HG03571 (cell line): ENCODE measurements around the gene ZNF423.
"Not testable (repeated sequence)": the region's sequence is repeated elsewhere in the genome, so short reads cannot be mapped to it uniquely, and the experiment has no call there.

Experiments
- ATAC-seq: cut with Tn5 transposase; IDR thresholded peaks from one replicate; pipeline ENCODE4 v1.9.1; 2021; ENCODE audit not compliant: unreplicated experiment

The ZNF423 gene

DNA sequence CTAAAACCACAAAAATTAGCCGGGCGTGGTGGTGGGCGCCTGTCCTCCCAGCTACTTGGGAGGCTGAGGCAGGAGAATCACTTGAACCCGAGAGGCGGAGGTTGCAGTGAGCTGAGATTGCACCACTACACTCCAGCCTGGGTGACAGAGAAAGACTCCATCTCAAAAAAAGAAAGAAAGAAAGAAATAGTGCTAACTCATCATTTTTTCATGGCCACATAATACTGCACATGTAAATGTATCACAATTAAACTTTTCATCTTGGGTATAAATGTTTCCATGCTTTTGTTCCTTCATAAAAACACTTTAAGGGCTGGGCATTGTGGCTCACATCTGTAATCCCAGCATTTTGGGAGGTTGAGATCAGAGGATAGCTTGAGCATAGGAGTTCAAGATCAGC lies 15.9 kb upstream of the ZNF423 start:
- ATAC-seq, result not testable (repeated sequence)

DNA sequence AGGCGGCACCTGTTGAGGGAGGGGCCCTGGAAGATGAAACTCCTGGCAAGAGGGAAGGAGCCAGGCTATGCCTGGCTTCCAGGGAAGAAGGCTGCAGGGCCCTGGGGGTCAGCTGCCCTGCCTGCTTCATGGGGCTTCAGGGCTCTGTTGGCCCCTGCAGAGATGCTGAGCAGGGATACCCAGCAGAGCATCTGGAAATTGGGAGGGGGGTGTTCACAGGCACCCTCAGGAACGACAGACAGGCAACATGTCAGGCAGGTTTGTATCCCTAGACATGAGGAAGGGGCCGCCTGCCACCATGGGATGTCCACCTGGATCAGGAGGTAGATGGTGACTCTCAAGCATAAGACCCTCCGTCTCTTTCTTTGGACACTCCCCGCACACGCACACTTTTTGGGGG lies 13.8 kb upstream of the ZNF423 start:
- no peak for ATAC-seq

DNA sequence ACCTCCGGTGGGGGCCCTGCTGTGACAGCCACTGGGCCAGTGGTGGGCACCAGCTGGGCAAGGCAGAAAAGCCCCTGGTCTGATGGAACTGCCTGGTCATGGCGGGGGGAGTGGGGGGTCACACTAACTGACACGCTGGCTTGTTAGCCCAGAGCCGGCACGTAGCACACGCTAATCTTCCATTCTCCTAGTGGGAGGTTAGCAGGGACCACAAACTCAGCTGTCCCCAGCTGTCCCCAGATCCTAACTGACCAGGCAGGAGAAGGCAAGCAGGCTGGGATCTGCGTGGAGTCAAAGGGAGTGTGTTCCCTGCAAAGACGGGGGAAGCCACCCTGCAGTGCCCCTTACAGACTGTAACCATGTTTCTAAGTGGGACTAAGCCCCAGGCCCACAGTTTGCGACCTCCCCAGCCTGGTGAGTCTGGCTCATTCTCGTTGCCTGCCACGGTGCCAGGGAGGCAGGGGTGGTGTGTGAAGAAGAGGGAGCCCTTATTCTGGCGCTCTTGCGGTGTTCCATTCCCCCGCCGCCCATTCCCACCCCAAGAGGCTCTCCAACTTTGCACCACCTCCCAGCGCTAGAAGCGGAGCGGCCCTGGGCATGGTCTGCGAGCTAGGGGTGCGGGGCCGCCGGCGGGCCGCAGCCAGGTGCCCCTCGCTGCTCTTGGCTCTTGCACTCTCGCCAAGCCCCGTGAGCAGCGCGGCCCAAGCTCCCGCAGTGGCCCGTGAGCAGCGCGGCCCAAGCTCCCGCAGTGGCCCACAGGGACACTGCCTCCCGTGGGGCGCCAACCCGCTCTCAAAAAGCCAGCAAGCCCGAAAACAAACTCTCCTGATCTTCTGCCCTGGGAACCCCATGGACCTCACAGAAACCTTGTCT lies 12.1 kb upstream of the ZNF423 start:
- no peak for ATAC-seq

DNA sequence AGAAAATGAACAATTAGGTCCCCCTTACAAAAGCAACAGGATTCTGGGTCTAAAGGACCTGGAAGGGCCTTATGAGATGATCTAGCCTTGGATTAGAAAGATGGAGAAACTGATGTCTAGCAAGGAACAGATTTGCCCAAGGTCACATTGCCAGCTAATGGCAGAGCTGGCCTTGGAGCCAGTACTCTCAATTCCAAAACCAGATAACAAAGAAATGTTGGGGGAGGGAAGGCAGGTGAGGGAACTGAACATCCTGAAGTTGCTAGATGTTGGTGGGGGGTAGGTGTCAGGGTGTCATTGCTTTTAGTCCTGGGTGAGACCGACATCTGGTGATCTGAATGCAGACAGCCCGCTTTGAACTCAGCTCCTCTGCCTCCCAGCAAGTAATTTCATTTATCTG lies 11.3 kb upstream of the ZNF423 start:
- ATAC-seq, result no peak

DNA sequence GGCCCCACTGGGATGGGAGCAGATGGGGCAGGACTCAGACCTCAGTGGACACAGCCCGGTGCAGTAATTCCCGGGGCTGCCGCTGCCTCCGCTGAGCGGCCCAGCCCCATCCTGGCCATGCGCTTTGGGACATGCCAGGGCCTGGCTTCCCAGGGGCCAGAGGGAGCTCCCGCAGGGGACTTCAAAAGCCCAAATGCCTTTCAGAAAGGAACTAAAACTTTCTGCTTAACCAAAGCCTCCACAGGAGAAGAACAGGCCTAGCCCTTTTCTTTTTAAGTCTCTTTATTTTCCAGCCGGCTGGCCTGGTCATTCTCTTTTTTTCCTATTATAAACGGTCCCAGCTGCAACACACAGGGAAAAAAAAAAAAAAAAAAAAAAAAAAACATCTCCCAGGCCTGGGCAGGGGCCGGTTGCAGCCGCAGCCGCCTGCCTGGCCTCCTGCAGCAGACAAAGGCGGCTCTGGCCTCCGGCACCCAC lies 10.7 kb upstream of the ZNF423 start:
- no peak for ATAC-seq

DNA sequence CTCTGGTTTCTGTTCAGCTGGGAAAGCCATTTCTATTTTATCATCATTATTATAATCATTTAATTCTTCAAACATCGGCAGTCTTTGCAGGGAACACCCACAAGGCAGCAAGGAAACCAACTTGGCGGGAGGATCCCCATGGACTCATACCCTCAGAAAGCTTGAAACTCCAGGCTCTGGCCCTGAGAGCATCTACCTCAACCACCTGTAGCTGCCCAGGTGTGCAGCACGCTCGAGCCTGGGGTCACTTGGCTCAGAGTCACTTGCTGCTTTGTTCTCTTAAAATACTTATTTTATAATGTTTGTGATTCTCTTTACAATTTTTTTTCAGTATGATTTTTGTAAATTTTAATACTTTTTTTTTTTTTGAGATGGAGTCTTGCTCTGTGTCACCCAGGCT lies 6.8 kb upstream of the ZNF423 start:
- ATAC-seq, result no peak

DNA sequence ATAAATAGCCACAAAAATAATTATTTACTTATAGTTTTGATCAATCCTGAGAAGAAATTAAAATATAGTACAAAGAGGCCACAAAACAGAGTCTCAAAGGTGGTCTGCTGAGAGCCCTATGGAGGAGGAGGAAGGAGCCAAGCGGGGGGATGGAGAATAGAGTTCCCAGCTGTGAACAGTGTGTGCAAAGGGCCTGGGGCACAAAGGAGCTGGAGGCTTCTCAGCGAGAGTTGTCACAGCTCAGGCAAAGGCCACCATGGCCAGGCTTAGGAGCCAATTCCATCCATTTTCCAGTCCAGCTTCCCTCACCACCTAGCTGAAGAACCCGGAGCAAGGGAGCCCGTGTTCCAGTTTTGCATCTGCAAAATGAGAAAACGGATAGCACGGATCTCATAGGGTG lies 5.4 kb upstream of the ZNF423 start:
- no peak for ATAC-seq

DNA sequence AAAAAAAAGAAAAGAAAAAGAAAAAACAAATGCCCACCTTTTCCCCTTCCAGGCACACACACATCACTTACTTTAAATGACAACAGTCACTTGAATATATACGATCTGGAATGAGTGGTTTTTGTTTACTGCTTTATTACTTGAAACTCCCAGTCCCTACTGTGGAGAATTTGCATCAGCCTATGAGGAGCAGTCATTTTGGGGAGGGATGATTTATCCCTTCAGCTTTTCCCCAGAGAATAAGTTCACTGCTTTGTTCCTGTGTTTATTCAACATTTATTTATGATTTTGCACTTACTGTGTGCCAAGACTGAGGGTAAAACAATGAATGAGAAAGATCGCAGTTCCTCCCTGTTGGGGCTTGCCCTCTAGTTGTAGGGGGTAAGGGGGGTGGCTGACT lies 4.7 kb upstream of the ZNF423 start:
- no peak for ATAC-seq

DNA sequence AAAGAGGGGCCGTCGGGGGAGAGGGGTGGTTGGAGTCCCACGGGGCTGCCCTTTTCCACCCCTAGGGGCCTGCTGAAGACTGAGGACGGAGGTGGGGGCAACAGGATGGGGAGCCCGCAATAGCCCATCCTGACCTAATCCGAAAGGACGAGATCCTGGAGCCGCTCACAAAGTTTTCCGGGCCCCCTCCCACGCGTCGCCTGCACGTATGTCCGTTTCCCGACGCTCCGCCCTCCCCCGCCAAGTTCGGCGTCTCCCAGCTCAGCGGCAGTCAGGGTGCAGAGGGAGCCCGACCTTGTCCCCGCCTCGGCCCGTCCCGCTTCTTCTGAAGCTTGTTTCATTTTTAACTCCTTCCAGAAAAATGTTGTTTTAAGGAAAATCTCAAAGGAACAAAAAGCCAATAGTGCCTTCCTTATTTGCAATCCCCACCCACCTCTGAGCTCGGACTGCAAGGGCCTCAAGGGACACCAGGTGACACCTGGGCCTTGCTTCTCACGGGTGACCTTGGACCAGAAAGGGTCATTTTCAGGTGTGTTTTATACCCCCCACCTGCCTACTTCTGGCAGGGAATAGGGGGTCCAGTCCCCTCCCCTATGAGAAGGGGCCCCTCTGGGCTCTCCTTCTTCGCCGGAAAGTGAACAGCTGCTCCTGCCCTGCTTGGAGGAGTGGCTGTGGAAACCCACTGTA lies 3.4 kb upstream of the ZNF423 start:
- ATAC-seq, result no peak

DNA sequence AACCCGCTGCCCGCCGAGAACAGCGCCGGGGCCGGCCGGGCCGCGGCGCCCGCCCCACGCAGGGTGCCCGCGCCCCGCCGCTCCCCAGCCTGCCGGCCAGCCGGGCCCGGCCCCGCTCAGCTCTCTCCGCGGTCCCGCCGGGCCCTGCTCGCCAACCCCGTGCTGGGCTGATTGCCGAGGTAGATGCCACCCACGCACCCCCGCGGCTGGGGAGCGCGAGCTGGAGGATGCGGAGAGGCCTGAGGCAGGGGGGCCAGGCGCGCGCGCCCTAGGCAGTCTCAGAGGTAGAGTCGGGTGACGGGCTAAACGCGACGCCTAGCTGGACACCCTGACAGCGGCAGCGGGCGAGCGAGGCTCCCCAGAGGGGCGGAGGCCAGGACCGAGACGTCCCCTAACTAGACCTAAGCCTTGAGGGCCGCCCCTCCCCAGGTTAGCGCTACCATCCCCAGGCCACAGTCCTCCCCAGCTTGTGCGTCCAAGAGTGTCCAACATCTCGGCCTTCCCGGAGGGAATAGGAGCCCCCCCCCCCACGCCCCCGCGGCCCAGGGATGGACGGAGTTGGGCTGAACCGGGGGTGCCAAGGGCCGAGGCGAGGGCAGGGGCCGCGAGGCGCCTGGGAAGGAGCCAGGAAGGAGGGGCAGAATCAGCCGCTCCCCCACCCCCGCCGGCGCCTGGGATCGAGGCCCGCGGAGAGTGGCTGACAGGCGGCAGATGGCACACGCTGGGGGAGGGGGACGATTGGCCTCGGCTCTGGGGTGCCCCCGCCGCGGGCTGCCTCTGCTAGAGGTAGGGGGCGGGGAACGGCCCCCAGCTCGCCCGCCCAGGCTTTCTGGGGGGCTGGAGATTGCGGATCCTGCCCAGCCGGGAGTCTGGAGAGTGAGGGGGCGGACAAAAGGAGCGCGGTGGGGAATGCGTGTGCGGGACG lies 2.5 kb upstream of the ZNF423 start:
- no peak for ATAC-seq

DNA sequence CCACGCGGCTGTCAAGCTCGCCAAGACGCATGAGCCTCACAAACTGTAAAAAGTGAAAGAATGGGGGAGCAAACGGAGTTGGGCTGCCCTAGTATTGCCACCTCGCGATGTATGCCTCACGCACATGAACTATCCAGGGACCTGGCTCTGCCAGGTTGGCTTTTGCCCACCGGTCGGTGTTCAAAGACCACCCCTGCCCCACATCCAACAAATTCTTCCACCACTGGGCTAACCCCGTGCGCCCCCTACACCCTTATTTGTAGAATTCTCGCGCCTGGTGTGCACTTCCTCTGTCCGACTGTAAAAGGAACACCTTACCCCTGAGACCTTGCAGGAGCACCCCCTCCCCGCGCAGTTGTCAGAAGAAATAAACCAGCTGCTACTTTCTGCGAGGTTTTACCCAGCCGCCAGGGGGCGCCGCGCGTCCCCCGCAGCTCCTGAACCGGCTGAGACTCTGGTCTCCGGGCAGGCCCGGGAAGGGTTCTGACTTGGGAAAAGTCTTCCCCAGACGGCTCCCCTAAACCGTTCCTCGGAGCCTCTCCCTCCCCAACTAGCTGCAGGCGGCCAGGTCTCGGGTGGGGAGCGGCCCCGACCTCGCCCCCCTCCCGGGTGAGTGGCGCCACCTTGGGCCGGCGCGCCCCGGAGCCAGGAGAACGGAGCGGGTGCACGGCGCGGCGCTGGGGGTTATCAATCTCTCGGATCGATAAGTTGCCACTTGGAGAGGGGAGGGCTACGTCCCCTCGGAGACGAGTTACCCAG lies 1.7 kb upstream of the ZNF423 start:
- no peak for ATAC-seq

DNA sequence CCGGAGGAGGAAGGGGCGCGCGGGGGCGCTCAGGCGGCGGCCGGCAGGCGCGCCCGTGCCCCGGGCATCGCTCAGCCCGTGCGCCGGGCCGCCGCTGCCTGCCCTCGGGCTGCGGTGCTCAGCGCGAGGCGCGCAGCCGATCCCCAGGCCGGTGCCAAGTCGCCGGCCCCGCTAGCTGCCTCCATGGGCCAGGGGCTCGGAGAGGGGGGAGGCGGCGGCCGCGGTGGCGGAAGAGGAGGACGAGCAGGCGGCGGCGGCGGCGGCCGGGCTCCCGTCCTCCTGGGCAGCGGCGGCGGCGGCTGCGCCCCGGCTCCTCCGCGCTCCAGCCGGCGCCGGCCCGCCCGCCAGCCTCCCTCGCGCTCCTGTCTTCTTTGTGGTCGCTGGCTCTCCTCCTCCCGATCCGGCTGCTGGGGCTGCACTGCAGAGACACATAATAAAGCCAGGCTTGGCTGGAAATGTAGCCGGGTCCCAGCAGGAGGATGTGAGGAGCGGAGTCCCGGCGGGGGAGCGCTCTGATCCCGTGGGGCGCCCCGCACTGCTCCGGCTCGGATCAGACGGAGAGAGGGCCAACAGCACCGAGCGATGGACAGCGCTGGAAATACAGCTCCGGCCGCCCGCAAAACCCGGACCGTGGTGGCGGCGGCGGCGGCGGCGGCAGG lies 889 bp upstream of the ZNF423 start:
- ATAC-seq, result no peak

DNA sequence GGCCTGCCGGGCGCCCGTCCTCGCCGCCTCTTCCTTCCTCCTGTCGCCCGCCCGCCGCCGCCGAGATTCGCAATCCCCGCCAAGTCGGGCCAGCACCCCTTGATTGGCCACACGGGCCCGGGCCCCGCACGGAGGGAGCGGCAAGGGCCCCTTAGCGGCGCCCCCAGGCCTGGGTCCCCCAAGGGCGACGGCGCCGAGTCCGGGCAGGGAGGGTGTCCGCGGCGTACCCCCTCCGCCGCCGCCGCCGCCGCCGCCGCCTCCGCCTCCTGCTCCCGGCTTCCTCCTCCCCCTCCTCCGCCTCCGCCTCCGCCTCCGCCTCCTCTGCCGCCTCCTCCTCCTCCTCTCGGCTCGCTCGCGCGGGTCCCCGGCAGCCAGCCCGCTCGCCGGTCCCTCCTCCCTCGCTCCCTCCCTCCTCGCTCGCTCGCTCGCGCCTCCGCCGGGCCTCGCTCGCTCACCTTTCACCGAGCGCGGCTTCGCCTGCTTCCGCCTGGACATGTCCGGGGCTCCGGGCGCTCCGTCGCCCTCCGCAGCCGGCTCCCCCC lies 561 bp downstream of the ZNF423 start:
- peak; percentile 56 for ATAC-seq

DNA sequence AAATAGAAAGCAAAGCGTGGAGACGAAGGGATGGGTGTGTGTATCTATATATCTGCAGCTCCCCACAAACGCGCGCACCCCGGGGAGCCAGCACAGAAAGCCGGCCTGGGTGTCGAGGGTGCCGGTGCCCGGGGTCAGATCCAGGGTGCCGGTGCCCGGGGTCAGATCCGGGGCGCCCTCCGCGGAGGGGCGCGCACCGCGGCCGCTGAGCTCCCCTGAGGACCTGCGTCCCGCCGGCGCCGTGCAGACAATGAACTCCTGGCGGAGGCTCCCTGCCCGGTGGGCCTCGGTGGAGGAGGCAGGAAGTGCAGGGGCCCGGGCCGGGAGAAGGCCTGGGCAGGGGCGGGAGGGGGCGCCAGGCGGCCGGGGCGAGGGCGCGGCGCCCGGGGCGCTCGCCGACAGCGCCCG lies 1.1 kb downstream of the ZNF423 start:
- peak; percentile 9 for ATAC-seq

DNA sequence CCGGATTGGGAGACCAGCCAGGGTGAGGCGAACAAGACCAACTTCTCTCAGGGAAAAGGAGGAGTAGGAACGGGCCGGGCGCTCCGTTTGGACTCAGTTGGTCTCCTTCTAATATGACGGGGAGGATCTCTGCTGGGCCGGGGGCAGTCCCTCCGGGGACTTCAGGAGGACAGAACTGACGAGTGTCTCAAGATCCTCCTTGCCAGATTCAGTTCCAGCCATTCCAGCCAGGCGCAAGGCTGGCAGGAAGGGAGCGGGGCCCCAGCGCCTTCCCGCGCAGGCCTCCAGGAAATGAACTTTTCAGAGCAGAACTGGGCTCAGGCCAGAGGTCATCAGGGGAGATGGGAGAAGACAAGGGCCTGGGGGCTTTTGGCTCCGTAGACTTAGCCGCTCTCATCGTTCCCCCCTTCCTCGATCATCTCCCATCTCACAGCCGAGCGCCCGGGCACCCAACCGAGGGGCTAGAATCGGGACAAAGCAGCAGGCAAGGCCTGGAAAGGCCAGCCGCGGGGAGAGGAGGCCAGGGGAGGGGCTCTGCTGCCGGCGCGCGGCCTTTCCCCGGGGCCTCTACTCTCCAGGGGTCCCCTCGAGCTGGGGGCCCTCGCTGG lies 1.6 kb downstream of the ZNF423 start:
- no peak for ATAC-seq

DNA sequence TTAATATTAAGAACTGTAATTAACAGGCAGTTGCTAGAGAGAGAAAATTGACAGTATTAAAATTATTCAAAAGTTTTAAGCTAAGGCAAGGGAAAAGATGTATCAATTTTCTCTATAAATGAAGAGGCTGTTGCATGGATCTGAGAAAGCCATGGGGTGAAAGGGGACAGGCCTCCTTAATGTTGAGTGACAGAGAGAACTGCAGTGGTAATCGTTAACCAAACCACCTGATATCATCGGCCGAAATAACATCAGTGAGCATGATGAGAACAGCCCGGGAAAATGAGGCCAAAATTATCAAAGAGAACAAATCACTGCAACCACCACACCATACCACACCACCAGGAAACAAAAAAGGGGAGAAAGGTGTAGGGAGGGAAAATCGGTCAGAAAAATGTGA lies 3.6 kb downstream of the ZNF423 start:
- no peak for ATAC-seq

DNA sequence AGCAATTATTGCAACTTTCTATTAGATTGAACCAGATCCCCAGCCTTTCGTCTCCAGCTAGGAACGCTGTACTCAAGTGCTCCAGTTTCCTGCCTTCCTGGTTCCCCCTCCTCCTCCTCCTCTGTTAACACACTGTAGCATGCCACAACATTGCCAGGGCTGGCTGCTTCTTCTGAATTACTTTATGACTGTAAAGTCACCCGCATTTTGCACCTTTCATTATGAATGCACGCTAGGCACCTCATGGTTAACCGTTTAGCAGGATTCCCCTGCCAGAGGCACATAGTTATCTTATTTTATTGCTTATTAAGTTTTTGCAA lies 4.5 kb downstream of the ZNF423 start:
- ATAC-seq, result no peak

DNA sequence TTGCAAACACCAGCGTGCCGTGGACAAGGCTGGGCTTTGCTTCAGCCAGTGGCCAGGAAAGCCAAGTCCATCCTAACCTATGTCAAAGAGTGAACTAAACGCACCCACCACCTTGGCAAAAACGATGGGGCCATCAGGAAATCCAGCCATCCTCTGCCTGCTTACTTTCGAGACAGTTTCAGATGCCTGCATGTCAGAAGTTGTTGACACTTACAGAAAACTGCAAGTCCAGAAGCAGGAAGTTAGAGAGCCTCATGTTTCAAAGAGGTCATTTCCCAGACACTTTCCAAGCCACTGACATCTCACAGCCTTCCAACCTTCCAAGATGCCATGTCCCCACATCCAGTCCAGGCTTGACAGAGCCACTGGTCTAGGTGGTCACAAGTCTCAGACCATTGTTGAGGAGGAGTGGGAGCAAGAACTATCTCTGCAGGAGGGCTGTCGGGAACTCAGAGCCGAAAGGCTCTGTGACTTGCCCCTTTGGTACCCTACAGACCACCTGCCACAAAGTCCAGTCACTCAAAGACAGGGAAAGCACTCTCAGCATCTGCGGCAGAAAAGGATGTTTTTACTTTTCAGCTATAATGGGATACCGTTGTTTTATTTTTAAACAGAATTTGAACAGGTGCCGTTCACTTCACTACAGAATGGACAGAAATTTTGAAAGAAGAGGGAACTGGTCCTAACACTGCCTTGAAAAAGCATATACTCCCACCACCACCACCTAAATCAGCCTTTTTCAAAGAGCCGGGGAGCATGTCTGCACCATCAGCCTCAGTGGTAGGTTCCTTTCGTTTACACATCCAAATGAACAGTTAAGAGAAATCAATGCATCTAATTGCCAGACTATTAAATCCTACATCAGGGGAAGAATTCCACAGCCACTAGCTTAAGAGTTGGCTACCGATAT lies 5.1 kb downstream of the ZNF423 start:
- no peak for ATAC-seq

DNA sequence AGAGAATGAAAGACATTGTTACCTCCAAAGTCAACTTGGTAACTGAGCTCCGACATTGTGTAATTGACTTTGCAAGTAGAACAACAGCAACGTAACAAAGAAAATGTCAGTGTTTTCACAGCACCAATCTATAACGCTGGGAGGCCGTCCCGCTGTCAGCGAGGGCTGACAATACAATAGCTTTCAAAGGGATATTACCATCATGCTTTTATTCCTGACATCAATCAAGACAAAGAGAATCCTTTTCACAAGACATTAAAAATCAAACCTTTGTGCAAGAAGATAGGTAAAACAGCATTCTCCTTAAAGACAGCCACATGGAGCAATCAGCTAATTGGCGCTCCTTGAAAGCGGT lies 6.2 kb downstream of the ZNF423 start:
- ATAC-seq, result no peak
